GM21367 (cell line): ENCODE data around the gene ABHD8.

ENCODE experiments used
- ATAC-seq: cut with Tn5 transposase; IDR thresholded peaks from one replicate; pipeline ENCODE4 v1.9.1; 2021; ENCODE audit not compliant: unreplicated experiment

ABHD8 gene

GRCh38 chr19:17333611-17334413 lies 30.6 kb upstream of the ABHD8 start:
- ATAC-seq = peak; percentile 2

- ATAC-seq = no peak
Measured at GRCh38 chr19:17332677-17333581, 29.7 kb upstream of the ABHD8 start.

- ATAC-seq = no peak
Measured at GRCh38 chr19:17332360-17332676, 29.1 kb upstream of the ABHD8 start.

- ATAC-seq = no peak
Measured at GRCh38 chr19:17331045-17331558, 27.9 kb upstream of the ABHD8 start.

- ATAC-seq = no peak
Measured at GRCh38 chr19:17330262-17331044, 27.2 kb upstream of the ABHD8 start.

GRCh38 chr19:17329366-17330261 lies 26.4 kb upstream of the ABHD8 start:
- ATAC-seq = no peak

- no peak for ATAC-seq
Measured at GRCh38 chr19:17328517-17329365, 25.5 kb upstream of the ABHD8 start.

- no peak for ATAC-seq
Measured at GRCh38 chr19:17327654-17328516, 24.7 kb upstream of the ABHD8 start.

- ATAC-seq = no peak
Measured at GRCh38 chr19:17327068-17327653, 23.9 kb upstream of the ABHD8 start.

- no peak for ATAC-seq
Measured at GRCh38 chr19:17326595-17326966, 23.4 kb upstream of the ABHD8 start.

- no peak for ATAC-seq
Measured at GRCh38 chr19:17325881-17326594, 22.8 kb upstream of the ABHD8 start.

GRCh38 chr19:17325133-17325532 lies 21.9 kb upstream of the ABHD8 start:
- no peak for ATAC-seq

- ATAC-seq = no peak
Measured at GRCh38 chr19:17324357-17325114, 21.3 kb upstream of the ABHD8 start.

GRCh38 chr19:17323964-17324332 lies 20.7 kb upstream of the ABHD8 start:
- ATAC-seq = no peak

GRCh38 chr19:17323300-17323963 lies 20.2 kb upstream of the ABHD8 start:
- ATAC-seq = no peak

GRCh38 chr19:17322854-17323253 lies 19.6 kb upstream of the ABHD8 start:
- no peak for ATAC-seq
